Dendritic cell treated with granulocyte-macrophage colony-stimulating factor and Interleukin-4, amounts not matched to agents 40 ng/mL and 50 ng/mL, for 4 days (primary cell): Measurements from ENCODE around the gene IGFALS.

ENCODE experiments used
- H3K27ac Mint-ChIP-seq: one replicate; pipeline ENCODE4 v1.8.0; 2022; ENCODE audit warnings: mild to moderate bottlenecking, mixed read lengths
- H3K27me3 Mint-ChIP-seq: one replicate; pipeline ENCODE4 v1.8.0; 2022; ENCODE audit warnings: mild to moderate bottlenecking, mixed read lengths
- H3K36me3 Mint-ChIP-seq: one replicate; pipeline ENCODE4 v1.8.0; 2022; ENCODE audit warnings: low read depth, mixed read lengths
- H3K4me1 Mint-ChIP-seq: one replicate; pipeline ENCODE4 v1.8.0; 2022; ENCODE audit warnings: low read depth, mixed read lengths
- H3K4me3 Mint-ChIP-seq: one replicate; pipeline ENCODE4 v1.8.0; 2022; ENCODE audit warnings: mild to moderate bottlenecking, moderate library complexity, mixed read lengths
- H3K9me3 Mint-ChIP-seq: one replicate; pipeline ENCODE4 v1.8.0; 2022; ENCODE audit warnings: mixed read lengths
- intact Hi-C: fragments of 100-400 bp; cut with micrococcal nuclease; formaldehyde crosslinking; loops from one replicate; pipeline ENCODE4 v1.15.0; 2022

The IGFALS gene

GRCh38 chr16:1779234-1779701 is 14.2 kb downstream of the IGFALS start:
- H3K4me3 Mint-ChIP-seq: no peak overlapping the region
- peaks cover 79% of the 10 kb centered on the region for H3K36me3 Mint-ChIP-seq
- H3K4me1 Mint-ChIP-seq: peaks cover 53% of the 10 kb centered on the region
- intact Hi-C loops: no loop called here
- H3K27me3 Mint-ChIP-seq: no peaks in the 10 kb centered on the region
- peak overlapping the region; percentile 7 for H3K27ac Mint-ChIP-seq
- H3K9me3 Mint-ChIP-seq: no peaks in the 10 kb centered on the region

GRCh38 chr16:1778200-1779179 is 15.0 kb downstream of the IGFALS start:
- H3K4me3 Mint-ChIP-seq: no peak overlapping the region
- no peaks in the 10 kb centered on the region for H3K27me3 Mint-ChIP-seq
- H3K9me3 Mint-ChIP-seq: no peaks in the 10 kb centered on the region
- intact Hi-C loops: no loop called here
- peaks cover 84% of the 10 kb centered on the region for H3K36me3 Mint-ChIP-seq
- H3K4me1 Mint-ChIP-seq: peaks cover 51% of the 10 kb centered on the region
- H3K27ac Mint-ChIP-seq: peak overlapping the region; percentile 7

GRCh38 chr16:1777375-1778199 is 15.9 kb downstream of the IGFALS start:
- Mint-ChIP-seq H3K4me3 (no peak overlapping the region), H3K27ac (no peak overlapping the region), H3K36me3 (peaks cover 89% of the 10 kb centered on the region), H3K9me3 (no peaks in the 10 kb centered on the region), H3K27me3 (no peaks in the 10 kb centered on the region), H3K4me1 (peaks cover 47% of the 10 kb centered on the region)
- intact Hi-C loops: no loop called here

- H3K27me3 Mint-ChIP-seq: no peaks in the 10 kb centered on the region
- H3K4me1 Mint-ChIP-seq: peaks cover 51% of the 10 kb centered on the region
- H3K9me3 Mint-ChIP-seq: no peaks in the 10 kb centered on the region
- H3K27ac Mint-ChIP-seq: no peak overlapping the region
- H3K4me3 Mint-ChIP-seq: no peak overlapping the region
- intact Hi-C loops: no loop called here
- H3K36me3 Mint-ChIP-seq: peaks cover 89% of the 10 kb centered on the region
These were observed 16.5 kb downstream of the IGFALS start for GRCh38 chr16:1776991-1777374.

- Mint-ChIP-seq H3K4me1 (peaks cover 51% of the 10 kb centered on the region), H3K27me3 (no peaks in the 10 kb centered on the region), H3K36me3 (peaks cover 89% of the 10 kb centered on the region), H3K27ac (no peak overlapping the region), H3K4me3 (no peak overlapping the region), H3K9me3 (no peaks in the 10 kb centered on the region)
- intact Hi-C loops: no loop called here
These were observed 16.9 kb downstream of the IGFALS start for GRCh38 chr16:1776672-1776955.

GRCh38 chr16:1775846-1776671 is 17.4 kb downstream of the IGFALS start:
- Mint-ChIP-seq H3K36me3 (peaks cover 84% of the 10 kb centered on the region), H3K27me3 (no peaks in the 10 kb centered on the region), H3K4me1 (peaks cover 46% of the 10 kb centered on the region), H3K4me3 (no peak overlapping the region), H3K27ac (no peak overlapping the region), H3K9me3 (no peaks in the 10 kb centered on the region)
- intact Hi-C loops: no loop called here

- intact Hi-C loops: no loop called here
- Mint-ChIP-seq H3K36me3 (peaks cover 81% of the 10 kb centered on the region), H3K27me3 (no peaks in the 10 kb centered on the region), H3K4me3 (no peak overlapping the region), H3K27ac (no peak overlapping the region), H3K9me3 (no peaks in the 10 kb centered on the region), H3K4me1 (peaks cover 47% of the 10 kb centered on the region)
These were observed 18.3 kb downstream of the IGFALS start for GRCh38 chr16:1775006-1775845.

GRCh38 chr16:1774448-1774780 is 19.1 kb downstream of the IGFALS start:
- peak overlapping the region; percentile 90 for H3K4me3 Mint-ChIP-seq
- intact Hi-C loops: loop anchor here (5.0 kb wide), 2 partner anchors 67 to 153 kb away; partner anchors contain the start of gene MAPK8IP3
- no peaks in the 10 kb centered on the region for H3K27me3 Mint-ChIP-seq
- peaks cover 81% of the 10 kb centered on the region for H3K36me3 Mint-ChIP-seq
- no peak overlapping the region for H3K27ac Mint-ChIP-seq
- no peaks in the 10 kb centered on the region for H3K9me3 Mint-ChIP-seq
- H3K4me1 Mint-ChIP-seq: peaks cover 49% of the 10 kb centered on the region

GRCh38 chr16:1773703-1774447 is 19.6 kb downstream of the IGFALS start:
- Mint-ChIP-seq H3K27me3 (no peaks in the 10 kb centered on the region), H3K27ac (peak overlapping the region; percentile 85), H3K4me1 (peaks cover 50% of the 10 kb centered on the region), H3K36me3 (peaks cover 81% of the 10 kb centered on the region), H3K4me3 (peak overlapping the region; percentile 90), H3K9me3 (no peaks in the 10 kb centered on the region)
- intact Hi-C loops: loop anchor here (1.0 to 5.0 kb wide), 3 partner anchors 8 to 153 kb away; partner anchors contain the start of genes MAPK8IP3, NUBP2 and SPSB3

- Mint-ChIP-seq H3K9me3 (no peaks in the 10 kb centered on the region), H3K4me1 (peaks cover 51% of the 10 kb centered on the region), H3K27me3 (no peaks in the 10 kb centered on the region), H3K27ac (peak within 1 kb of the TSS; percentile 85), H3K36me3 (peaks cover 81% of the 10 kb centered on the region), H3K4me3 (peak within 1 kb of the TSS; percentile 90)
- intact Hi-C loops: loop anchor here (1.0 to 5.0 kb wide), 3 partner anchors 9 to 154 kb away; partner anchors contain the start of genes MAPK8IP3, NUBP2 and SPSB3
These were observed 20.4 kb downstream of the IGFALS start, which contains the start of gene MRPS34 for GRCh38 chr16:1772908-1773702. MRPS34 (minus strand) TSS chr16:1773134; CDS start chr16:1773119, 15 bp downstream.

- no peaks in the 10 kb centered on the region for H3K9me3 Mint-ChIP-seq
- peaks cover 51% of the 10 kb centered on the region for H3K4me1 Mint-ChIP-seq
- H3K27me3 Mint-ChIP-seq: no peaks in the 10 kb centered on the region
- H3K4me3 Mint-ChIP-seq: peak within 1 kb of the TSS; percentile 90
- H3K36me3 Mint-ChIP-seq: peaks cover 81% of the 10 kb centered on the region
- peak within 1 kb of the TSS; percentile 85 for H3K27ac Mint-ChIP-seq
- intact Hi-C loops: loop anchor here (5.0 kb wide), 2 partner anchors 65 to 155 kb away; partner anchors contain the start of gene MAPK8IP3
These were observed 21.1 kb downstream of the IGFALS start, which contains the start of gene EME2 for GRCh38 chr16:1772362-1772907. EME2 (plus strand) TSS chr16:1772810; CDS start chr16:1773228, 418 bp downstream.
